Ramos (cell line): ENCODE measurements around the gene RING1.

Experiments
- in situ Hi-C: fragments of 300-500 bp; cut with MboI; formaldehyde crosslinking; loops from one replicate; pipeline ENCODE4 v1.14.3; 2022; ENCODE audit warnings: low sequenced_read_pairs; ENCODE audit not compliant: unreplicated experiment

The RING1 gene

GRCh38 chr6:33208091-33208967, at the start of gene RING1:
TSS of gene RING1 (plus strand) at chr6:33208500. CDS start at chr6:33208823, 323 bp downstream.
- in situ Hi-C loops: no loop called here

GRCh38 chr6:33160096-33160495, 48.2 kb upstream of the RING1 start:
- in situ Hi-C loops: no loop called here

GRCh38 chr6:33160728-33161344, 47.5 kb upstream of the RING1 start:
- in situ Hi-C loops: no loop called here

- in situ Hi-C loops: no loop called here
Measured at GRCh38 chr6:33161354-33162331, 46.7 kb upstream of the RING1 start.

- in situ Hi-C loops: no loop called here
Measured at GRCh38 chr6:33163540-33163939, 44.8 kb upstream of the RING1 start.

GRCh38 chr6:33164176-33164575, 44.1 kb upstream of the RING1 start:
- in situ Hi-C loops: no loop called here

GRCh38 chr6:33164665-33165373, 43.5 kb upstream of the RING1 start:
- in situ Hi-C loops: no loop called here

- in situ Hi-C loops: no loop called here
Measured at GRCh38 chr6:33165581-33166258, 42.6 kb upstream of the RING1 start.

- in situ Hi-C loops: no loop called here
Measured at GRCh38 chr6:33166363-33166762, 41.9 kb upstream of the RING1 start.

- in situ Hi-C loops: no loop called here
Measured at GRCh38 chr6:33166811-33167210, 41.5 kb upstream of the RING1 start.

GRCh38 chr6:33167374-33168283, 40.7 kb upstream of the RING1 start:
- in situ Hi-C loops: no loop called here

GRCh38 chr6:33168284-33168601, 40.1 kb upstream of the RING1 start:
- in situ Hi-C loops: no loop called here

- in situ Hi-C loops: no loop called here
Measured at GRCh38 chr6:33168639-33169038, 39.7 kb upstream of the RING1 start.

- in situ Hi-C loops: no loop called here
Measured at GRCh38 chr6:33169291-33170175, 38.8 kb upstream of the RING1 start.

GRCh38 chr6:33170176-33171015, 37.9 kb upstream of the RING1 start:
- in situ Hi-C loops: no loop called here

GRCh38 chr6:33171016-33171879, 37.1 kb upstream of the RING1 start:
- in situ Hi-C loops: no loop called here
